ENCODE results near the gene NDUFV3.

DNA sequence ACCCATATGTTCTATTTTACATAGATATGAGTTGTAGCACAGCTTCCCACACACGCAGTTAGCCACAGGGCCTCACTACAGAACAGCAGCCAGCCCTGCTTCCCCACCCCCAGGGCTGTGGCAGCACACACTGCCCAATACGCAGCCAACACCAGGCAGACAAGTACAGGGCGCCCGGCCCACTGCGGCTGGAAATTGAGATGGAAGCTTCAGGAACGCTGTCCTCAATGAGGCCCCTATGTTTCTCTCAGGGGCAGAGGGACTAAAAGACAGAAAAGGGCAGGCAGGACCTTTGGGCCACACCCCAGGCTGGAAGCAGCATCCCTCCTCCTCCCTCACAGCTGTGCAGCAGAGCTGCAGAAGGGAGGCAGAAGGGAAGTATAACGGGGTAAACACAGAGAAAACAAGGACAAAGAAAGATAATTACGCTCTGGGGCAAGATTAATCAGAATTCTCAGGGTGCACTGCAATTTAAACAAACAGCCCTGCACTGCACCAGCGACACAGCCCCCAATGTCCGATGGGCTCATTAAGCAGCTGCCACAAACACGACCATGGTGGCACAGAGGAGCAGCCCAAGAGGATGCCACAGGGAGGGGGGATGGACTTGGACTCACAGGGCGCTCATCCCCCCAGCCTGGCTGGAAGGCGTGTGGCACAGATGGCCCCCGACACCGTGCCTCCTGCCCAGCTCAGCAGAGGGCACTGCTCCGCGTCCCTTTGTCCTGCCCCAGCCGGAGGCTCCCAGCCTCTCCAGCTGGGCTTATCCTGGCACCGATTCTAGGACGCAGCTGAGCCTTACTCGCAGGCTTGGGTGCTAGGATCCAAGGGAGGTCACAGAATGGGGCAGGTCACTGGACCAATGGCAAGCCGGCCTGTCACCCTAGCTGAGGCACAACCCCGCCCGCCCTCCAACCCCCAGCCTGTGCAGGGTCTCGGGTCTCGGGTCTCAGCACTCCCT, 28.0 kb upstream of the NDUFV3 start:
- TF ChIP-seq, protein P1, sequence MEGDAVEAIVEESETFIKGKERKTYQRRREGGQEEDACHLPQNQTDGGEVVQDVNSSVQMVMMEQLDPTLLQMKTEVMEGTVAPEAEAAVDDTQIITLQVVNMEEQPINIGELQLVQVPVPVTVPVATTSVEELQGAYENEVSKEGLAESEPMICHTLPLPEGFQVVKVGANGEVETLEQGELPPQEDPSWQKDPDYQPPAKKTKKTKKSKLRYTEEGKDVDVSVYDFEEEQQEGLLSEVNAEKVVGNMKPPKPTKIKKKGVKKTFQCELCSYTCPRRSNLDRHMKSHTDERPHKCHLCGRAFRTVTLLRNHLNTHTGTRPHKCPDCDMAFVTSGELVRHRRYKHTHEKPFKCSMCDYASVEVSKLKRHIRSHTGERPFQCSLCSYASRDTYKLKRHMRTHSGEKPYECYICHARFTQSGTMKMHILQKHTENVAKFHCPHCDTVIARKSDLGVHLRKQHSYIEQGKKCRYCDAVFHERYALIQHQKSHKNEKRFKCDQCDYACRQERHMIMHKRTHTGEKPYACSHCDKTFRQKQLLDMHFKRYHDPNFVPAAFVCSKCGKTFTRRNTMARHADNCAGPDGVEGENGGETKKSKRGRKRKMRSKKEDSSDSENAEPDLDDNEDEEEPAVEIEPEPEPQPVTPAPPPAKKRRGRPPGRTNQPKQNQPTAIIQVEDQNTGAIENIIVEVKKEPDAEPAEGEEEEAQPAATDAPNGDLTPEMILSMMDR (IDR thresholded peaks at IDR 0.05), result no peak
- no peak for TF ChIP-seq POLR2A (IDR thresholded peaks at IDR 0.05)

All from transverse colon (tissue), 3 donors.